A673 (cell line): Measurements from ENCODE around the gene GNAI2.

Source experiments
- CTCF ChIP-seq: fragments of 300-800, 200-600 bp; sonication (generic); conservative IDR thresholded peaks from 2 replicates; pipeline ENCODE4 v1.5.1; 2017; ENCODE audit warnings: low read depth, mild to moderate bottlenecking, antibody characterized with exemption, low read length, moderate library complexity, mixed read lengths
- EZH2 ChIP-seq: fragments of 200-600 bp; sonication (generic); IDR thresholded peaks from 2 replicates; pipeline ENCODE4 v1.6.1; 2017; ENCODE audit warnings: borderline replicate concordance, low read depth, mild to moderate bottlenecking, mixed read lengths, antibody characterized with exemption, low read length; ENCODE audit not compliant: poor library complexity, severe bottlenecking

- TF ChIP-seq EZH2 (no peak), CTCF (peak; percentile 68)
Measured at GRCh38 chr3:50260027-50260941, 24.3 kb downstream of the GNAI2 start.
